Glomerular visceral epithelial cell (primary cell): Measurements from ENCODE around the gene RNF31.

ENCODE experiments used
- DNase-seq: peaks from one replicate; pipeline ENCODE4 v3.0.0-alpha.2; 2016; ENCODE audit errors: extremely low spot score

Gene RNF31

DNA sequence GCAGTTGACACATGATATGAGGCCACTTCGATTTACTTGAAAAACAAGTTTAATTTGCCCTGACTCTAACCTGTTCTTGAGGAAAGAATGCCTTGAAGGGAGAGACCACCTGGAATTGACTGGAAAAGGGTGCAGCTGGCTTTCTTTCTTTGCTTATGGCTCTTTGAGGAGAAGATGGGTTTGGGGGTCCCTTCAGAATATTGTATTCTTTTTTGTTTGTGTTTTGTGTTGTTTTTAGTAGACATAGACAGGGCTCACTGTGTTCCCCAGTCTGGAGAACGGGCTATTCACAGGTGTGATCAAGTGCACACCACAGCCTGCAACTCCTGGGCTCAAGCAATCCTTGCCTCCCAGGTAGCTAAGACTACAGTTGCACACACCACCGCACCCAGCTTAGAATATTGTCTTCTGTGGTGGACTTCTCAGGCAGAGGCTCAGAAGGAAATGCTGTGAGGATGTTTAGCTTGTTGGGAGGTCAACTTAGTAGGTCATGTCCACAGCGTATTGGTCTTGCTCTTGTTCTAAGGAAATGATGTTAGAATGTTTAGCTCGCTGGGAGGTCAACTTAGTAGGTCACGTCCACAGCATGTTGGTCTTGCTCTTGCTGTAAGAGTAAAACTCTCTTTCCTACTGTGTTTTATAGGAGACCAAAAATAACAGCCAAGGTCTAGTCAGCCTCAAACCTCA is 31.0 kb upstream of the RNF31 start:
- DNase-seq: no peak

- no peak for DNase-seq
Measured at GRCh38 chr14:24117179-24117578, 30.1 kb upstream of the RNF31 start.

GRCh38 chr14:24119691-24120090 is 27.6 kb upstream of the RNF31 start:
- DNase-seq: no peak

- DNase-seq: no peak
Measured at GRCh38 chr14:24121210-24121609, 26.1 kb upstream of the RNF31 start.

DNA sequence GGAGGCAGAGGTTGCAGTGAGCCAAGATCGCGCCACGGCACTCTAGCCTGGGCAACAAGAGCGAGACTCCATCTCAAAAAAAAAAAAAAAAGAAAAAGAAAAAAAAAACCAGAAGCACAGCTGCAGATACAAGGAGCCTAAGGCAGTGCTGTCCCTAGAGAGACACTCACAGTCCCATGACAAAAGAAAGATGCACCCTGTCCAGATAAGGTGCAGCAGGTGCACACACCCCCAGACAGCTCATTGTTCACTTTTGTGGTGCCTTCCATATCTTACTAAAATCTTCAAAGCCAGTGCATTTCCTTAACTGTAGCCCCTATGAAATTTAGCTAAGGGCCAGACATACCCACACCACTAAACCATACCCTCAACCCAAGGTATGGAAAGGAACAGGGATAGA is 24.9 kb upstream of the RNF31 start:
- no peak for DNase-seq

DNA sequence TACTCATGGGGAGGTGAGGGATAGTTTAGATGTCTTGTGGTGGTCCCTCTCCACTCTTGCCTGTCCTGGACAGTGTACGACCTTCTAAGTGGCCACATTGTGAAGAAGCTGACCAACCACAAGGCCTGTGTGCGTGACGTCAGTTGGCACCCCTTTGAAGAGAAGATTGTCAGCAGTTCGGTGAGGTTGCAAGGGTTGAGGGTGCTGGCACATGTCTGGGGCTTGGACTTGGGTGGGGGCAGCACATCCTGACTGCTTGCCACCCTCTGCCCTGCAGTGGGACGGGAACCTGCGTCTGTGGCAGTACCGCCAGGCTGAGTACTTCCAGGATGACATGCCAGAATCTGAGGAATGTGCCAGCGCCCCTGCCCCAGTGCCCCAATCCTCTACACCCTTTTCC is 24.4 kb upstream of the RNF31 start:
- DNase-seq: no peak

GRCh38 chr14:24123424-24124417 is 23.6 kb upstream of the RNF31 start:
- DNase-seq: no peak

GRCh38 chr14:24126939-24127338 is 20.4 kb upstream of the RNF31 start:
- no peak for DNase-seq

- no peak for DNase-seq
Measured at GRCh38 chr14:24127673-24128072, 19.6 kb upstream of the RNF31 start.

GRCh38 chr14:24129410-24129998 is 17.8 kb upstream of the RNF31 start:
- DNase-seq: no peak

GRCh38 chr14:24130380-24130716 is 16.9 kb upstream of the RNF31 start, which contains the start of gene FITM1:
Gene FITM1, plus strand, starts transcription at chr14:24130659. Its CDS starts 905 bp downstream, at chr14:24131564.
- no peak for DNase-seq

DNA sequence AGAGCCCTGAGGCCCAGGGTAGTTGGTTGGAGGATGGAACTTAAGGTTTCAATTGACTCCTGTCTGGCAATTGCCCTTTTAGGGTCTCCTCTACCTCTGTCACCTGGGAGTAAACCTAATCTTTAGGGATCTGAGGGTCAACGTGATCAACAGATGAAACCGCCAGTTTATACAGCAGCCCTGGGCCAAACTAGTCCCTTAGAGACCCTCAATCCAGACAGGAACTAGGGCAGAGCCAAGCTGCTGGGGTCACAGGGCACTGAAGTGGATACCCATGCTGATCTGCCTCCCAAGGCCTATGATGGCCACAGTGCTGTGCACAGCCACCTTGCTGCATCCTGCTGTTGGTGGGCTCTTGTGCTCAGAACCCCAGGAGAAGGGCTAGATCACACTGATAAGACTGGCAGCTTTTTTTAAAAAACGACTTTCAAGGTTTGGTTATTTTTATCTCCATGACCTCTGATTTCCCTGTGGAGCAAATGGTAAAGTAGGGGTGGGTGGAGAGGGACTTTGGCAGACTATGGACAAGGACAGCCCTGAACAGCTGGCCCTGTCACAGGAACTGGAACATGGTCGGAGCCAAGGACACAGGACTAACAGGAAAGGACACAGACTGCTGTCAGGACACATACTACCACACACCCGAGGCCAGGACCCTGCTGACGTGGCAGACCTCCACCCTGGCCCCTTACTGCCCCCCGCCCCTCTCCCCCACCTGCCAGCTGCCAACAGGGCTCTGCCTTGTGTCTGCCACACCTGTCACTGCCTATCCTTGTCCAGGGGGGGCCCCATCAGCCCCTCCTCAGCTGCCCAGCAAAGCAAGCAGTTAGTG is 16.4 kb upstream of the RNF31 start:
- DNase-seq: no peak

- no peak for DNase-seq
Measured at GRCh38 chr14:24131549-24131966, 15.7 kb upstream of the RNF31 start.

- no peak for DNase-seq
Measured at GRCh38 chr14:24132061-24132685, 15.1 kb upstream of the RNF31 start.

DNA sequence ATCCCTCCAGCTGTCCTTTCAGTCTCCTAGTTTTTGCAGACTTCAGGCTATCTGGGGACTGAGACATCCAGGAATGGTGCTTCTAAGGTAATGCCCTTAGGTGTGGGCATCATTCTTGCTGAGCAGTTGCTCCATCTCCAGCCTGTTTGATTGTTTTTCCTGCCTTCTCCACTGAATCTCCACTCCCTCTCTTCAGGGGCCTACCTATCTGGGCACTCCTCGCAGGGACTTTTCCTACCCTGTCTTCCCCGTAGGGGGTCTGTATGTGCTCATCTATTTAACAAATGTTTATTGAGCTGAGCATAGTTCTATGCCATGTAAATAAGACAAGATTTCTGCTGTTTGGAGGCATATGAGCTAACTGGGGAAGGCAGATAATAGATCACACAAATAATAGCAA is 14.3 kb upstream of the RNF31 start:
- no peak for DNase-seq

- no peak for DNase-seq
Measured at GRCh38 chr14:24133735-24134134, 13.6 kb upstream of the RNF31 start.

DNA sequence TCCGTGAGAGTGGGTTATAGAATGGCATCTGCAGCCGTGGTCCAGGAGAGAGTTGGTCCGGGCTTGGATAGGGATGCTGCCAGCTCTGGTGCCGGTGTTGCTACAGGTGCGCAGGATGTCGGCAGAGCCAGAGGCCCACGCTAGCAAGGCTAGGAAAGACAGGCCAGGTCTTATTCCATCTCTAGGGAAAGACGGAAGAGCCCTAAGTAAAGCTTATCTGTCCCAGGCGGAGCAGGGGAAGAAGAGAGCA is 11.8 kb upstream of the RNF31 start:
- no peak for DNase-seq

DNA sequence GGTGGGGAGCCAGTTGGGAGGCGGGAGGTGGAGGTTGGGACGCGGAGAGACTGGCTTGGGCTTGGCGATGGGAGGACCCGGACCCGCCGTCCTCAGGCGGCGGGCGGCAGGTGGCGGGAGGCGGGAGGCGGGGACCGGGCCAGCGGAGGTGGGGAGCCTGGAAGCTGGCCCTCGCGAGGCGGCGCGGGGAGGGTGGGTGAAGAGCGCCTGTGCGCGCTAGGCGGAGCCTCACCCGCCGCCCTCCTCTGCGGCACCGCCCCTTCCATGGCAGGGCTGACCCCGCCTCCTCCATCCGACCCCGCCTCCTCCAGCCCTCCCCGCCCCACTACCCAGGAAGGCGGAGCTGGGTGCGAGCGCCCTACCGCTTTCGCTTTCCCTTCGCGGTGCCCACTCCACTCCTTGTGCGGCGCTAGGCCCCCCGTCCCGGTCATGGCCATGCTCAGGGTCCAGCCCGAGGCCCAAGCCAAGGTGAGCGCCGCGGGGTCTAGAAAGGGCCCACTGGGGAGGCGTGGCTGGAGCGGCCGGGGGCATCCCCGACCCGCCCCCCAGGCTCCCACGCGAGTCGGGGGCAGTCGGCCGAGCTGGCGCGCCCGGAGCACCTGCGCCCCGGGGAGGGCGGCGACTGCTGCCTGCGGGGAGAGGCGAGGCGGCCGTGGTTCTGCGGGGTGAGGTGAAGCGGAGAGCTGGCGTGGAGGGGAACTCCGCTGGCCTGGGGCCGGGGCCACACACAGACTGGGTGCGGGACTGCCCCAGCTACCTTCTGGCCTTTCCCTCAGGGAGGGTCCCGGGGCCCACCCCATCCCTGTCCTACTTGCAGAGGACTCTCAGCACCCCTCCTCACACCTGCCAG is 11.2 kb upstream of the RNF31 start, which contains the start of gene PSME1:
PSME1 (plus strand) TSS at position 361 of the 850 bp plus-strand sequence; CDS start at position 430, 69 bp downstream.
- DNase-seq: peak; percentile 94

DNA sequence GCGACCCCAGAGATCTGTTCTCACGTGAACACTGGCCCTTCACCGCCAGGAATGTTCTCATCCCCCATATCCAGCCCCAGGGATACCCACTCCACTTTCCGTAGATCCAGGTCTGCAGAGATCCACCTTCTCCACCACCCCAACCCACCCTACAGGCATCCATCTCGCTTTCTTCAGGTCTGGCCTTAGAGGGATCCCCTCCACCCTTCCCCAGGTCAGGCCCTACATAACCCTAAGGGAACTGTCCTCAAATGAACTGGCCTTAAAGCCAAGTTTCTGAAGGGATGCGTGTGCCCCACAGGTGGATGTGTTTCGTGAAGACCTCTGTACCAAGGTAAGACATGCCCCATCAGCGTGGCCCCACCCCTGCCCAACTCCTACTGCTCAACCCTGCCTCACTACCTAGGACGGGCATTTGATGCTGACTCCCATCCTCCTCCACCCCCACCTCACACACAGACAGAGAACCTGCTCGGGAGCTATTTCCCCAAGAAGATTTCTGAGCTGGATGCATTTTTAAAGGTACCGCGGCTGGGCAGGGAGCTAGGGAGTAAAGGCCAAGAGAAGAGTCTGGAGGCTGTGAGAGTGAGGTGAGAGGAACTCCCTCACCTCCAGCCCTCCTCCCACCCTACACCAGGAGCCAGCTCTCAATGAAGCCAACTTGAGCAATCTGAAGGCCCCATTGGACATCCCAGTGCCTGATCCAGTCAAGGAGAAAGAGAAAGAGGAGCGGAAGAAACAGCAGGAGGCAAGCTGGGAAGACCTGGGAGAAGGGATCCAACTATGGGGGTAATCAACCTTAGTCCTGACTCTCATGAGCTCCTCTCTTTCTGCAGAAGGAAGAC is 10.4 kb upstream of the RNF31 start:
- DNase-seq: peak; percentile 10
